ENCODE results near the gene ATP1B1. TPM values are rescaled to one million over a fixed set of nuclear protein-coding genes. Genes with fewer than 3 reads are reported as not detected.
A peak's percentile ranks its signal among the peaks of the same experiment; 100 is the strongest.

ATP1B1 gene
- total and polyA plus RNA-seq, 2 of the 13 experiments (the other 11 are each of a cell fraction or from before 2014, with no cell fraction given) = 134 to 135 TPM

- no peak for TF ChIP-seq ZBTB40 (IDR thresholded peaks at IDR 0.05)
- TF ChIP-seq ZBTB40 (CRISPR knock-in tag; IDR thresholded peaks at IDR 0.05) = no peak
- peak; percentile 60; the same call in 1 of the 2 replicates for TF ChIP-seq ZBTB25 (CRISPR knock-in tag; IDR thresholded peaks at IDR 0.05)
- no peak for TF ChIP-seq SRSF4 (IDR thresholded peaks at IDR 0.05; ENCODE audit: low read depth, low read length, poor library complexity, severe bottlenecking)
- TF ChIP-seq ZNF660 (CRISPR knock-in tag; IDR thresholded peaks at IDR 0.05; ENCODE audit: borderline replicate concordance, low read depth) = no peak
- no peak for TF ChIP-seq SNAPC2 (CRISPR knock-in tag; IDR thresholded peaks at IDR 0.05)
- TF ChIP-seq MXD4 (CRISPR knock-in tag; IDR thresholded peaks at IDR 0.05) = peak; percentile 72; the same call in 1 of the 2 replicates
- TF ChIP-seq ZNF850 (CRISPR knock-in tag; conservative IDR thresholded peaks at IDR 0.05) = no peak
- 0 out of 2 replicates have a peak, but pooled peaks have one; percentile 57 for TF ChIP-seq CBX5 (CRISPR knock-in tag; IDR thresholded peaks at IDR 0.05; ENCODE audit: borderline replicate concordance)
- peak; percentile 76 for TF ChIP-seq RFX3 (CRISPR knock-in tag; IDR thresholded peaks at IDR 0.05)
- TF ChIP-seq CAMTA2 (CRISPR knock-in tag; IDR thresholded peaks at IDR 0.05; ENCODE audit: borderline replicate concordance) = no peak
- TF ChIP-seq SNRNP70 (IDR thresholded peaks at IDR 0.05; ENCODE audit: low read depth, low read length) = no peak
- TF ChIP-seq ZIK1 (CRISPR knock-in tag; IDR thresholded peaks at IDR 0.05; ENCODE audit: borderline replicate concordance, low read depth) = no peak
- no peak for TF ChIP-seq NFE2L1 (CRISPR knock-in tag; IDR thresholded peaks at IDR 0.05; ENCODE audit: borderline replicate concordance)
Measured at GRCh38 chr1:169109561-169110134, 3.2 kb downstream of the ATP1B1 start (continued).
